NK-92 treated with Interleukin-12 subunit alpha and Interleukin-12 subunit beta, amount 100 ng/mL, for 24 hours (cell line): ENCODE data around the gene MSL3.
A peak's percentile ranks its signal among the peaks of the same experiment; 100 is the strongest.

ENCODE experiments used
- DNase-seq: peaks from one replicate; lab custom pipeline; 2025; lab: John Stamatoyannopoulos, UW

Gene MSL3

DNA sequence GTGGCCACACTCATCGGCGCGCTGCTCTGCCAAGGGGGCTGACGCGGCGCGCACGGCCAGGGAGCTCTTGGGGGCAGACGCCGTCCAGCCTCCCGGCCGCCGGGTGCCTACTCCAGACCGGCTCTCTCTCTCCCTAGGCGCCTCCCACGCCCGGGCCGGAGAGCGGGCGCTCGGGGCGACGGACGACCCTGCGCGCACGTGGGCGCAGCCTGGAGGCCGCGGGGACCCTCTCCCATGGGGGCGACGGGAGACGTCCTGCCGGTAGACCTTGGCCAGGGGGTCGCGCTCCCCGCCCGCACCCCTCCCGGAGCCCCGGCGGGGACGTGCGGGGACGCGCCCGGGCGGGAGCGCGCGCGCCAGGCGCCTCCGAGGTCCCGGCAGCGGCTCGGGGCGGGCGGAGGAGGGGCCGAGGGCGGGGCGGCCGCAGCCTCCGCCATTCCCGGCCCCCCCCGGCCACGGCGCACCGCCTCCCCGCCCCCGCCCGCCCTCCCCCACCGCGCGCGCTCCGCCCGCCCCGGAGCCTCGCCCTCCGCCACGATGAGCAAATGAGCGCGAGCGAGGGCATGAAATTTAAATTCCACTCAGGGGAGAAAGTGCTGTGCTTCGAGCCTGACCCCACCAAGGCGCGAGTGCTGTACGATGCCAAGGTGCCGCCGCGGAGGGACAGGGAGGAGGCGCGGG lies at the start of gene MSL3:
TSS of gene MSL3 (plus strand) at position 519 of the 681 bp plus-strand sequence. CDS start at position 546, 27 bp downstream.
- peak; percentile 37 for DNase-seq

- no peak for DNase-seq
These were observed 35.7 kb upstream of the MSL3 start for GRCh38 chrX:11722304-11722703.

GRCh38 chrX:11724122-11725017 lies 33.7 kb upstream of the MSL3 start:
- no peak for DNase-seq

GRCh38 chrX:11725631-11726442 lies 32.2 kb upstream of the MSL3 start:
- no peak for DNase-seq

GRCh38 chrX:11728556-11728955 lies 29.5 kb upstream of the MSL3 start:
- DNase-seq = no peak

DNA sequence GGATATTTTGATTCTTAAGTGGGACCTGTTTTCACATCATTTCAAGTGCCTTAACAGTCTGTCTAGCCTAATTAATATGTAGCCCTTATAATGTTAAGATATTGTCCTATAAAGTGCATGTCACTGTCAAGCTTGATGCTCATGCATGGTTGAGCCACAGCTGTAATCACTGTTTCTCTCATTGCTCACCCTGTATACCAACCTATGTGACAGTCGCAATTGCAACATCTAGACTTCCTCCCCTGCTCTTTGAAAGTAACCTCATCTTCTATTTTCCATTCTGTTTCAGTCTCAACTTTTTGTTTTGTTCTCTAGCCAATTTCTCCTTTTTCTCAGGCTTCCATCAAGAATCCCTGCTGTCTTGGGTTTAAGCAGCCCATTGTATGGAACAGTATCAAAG lies 24.4 kb upstream of the MSL3 start:
- DNase-seq = no peak

- no peak for DNase-seq
These were observed 18.3 kb upstream of the MSL3 start for GRCh38 chrX:11739776-11740175.

- no peak for DNase-seq
These were observed 17.2 kb upstream of the MSL3 start for GRCh38 chrX:11740794-11741193.

GRCh38 chrX:11741574-11741973 lies 16.5 kb upstream of the MSL3 start:
- DNase-seq = no peak

GRCh38 chrX:11745881-11746280 lies 12.2 kb upstream of the MSL3 start:
- no peak for DNase-seq

- DNase-seq = no peak
These were observed 8.0 kb upstream of the MSL3 start for GRCh38 chrX:11750046-11750445.

- DNase-seq = no peak
These were observed 7.3 kb upstream of the MSL3 start for GRCh38 chrX:11750694-11751093.

DNA sequence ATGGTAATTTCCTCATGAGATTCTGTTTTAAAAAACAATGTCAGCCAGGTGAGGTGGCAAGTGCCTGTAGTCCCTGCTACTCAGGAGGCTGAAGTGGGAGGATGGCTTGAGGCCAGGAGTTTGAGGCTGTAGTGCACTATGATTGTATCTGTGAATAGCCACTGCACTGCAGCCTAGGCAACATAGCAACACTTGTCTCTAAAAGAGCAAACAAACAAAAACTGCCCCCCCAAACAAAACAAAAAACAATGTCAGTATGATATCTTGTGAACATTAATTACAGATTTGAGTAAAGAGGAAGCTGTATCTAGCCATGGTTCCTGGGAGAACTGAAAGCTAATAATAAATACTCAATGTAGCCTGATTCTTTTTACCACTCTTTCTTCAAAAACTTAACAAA lies 6.8 kb upstream of the MSL3 start:
- DNase-seq = no peak

DNA sequence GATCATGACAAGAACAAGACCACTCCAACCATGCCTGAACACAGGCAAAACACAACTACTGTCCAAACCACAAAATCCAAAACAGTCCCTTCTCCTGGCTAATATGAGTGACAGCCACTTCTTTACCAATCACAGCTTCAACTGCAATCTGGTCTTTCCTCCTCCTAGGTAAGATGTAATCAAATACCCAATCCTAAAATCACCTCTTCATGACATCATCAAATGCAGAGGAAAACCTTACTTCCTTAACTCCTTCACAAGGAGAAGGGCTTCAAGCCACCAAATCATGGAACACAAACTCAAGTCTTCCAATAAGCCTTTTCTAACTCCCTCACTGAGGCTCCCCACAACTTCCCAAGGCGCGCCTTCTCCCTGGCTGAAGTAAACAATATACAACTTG lies 4.4 kb upstream of the MSL3 start:
- DNase-seq = no peak

- no peak for DNase-seq
These were observed 2.9 kb upstream of the MSL3 start for GRCh38 chrX:11754958-11755645.

- DNase-seq = no peak
These were observed 2.3 kb upstream of the MSL3 start for GRCh38 chrX:11755724-11756123.

- DNase-seq = no peak
These were observed 1.4 kb upstream of the MSL3 start for GRCh38 chrX:11756354-11757318.

DNA sequence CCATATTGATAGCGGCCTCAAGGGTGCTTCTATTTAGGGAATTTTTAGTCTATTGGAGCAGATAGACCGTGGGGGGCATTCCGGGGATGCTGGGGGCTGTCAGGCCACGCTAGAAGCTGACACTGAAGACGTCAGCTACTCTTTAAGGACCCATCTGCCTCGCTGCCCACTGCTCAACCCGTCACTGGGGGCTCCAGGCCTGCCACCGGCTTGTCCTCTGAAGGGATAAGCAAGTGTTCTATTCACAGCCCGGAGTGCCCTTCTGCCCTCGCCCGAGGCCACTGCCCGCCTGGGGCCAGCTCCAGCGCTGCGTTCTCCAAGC lies 679 bp upstream of the MSL3 start:
- DNase-seq = no peak

DNA sequence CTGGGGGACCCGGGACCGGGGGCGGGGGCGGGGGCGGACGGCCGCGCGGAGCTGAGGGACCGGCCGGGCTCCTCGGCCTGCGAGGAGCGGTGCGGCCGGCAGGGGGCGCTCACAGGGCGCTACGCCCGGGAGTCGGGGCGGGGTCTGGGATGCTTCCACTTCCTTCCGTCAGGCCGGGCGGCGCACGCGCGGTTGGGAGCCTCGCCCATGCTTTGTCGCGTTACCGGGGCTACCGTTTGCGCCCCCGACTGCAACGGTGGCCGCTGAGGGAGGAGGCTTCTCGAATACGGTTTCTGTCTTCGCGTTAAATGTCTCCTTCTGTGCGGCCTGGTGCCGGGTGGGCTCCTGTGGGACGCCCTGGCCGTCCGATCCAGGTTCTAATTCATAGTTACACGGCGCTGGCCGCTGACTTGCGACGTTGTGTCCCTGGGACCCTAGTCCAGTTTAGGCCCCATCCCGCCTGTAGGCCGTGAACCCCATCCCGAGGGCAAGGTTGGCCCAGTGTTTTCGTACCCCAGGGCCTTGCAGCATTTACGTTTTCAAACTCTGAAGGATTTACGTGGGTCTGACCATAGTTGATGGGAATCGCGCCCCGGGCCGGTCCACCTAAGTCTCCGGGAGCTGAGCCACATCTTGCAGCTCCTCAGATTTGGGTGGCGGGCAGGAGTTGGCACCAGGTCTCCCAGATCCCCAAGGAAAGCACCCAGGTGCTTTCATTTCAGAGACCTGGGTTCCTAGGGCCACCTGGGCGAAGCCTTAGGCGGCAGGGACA lies 549 bp downstream of the MSL3 start:
- peak; percentile 77 for DNase-seq

GRCh38 chrX:11759172-11759460 lies 1.1 kb downstream of the MSL3 start:
- no peak for DNase-seq
